Stimulated activated naive B cell treated with anti-CD40 and anti-IgM and Interleukin-4, amounts not matched to agents 10 μg/mL and 1 μg/mL and 100 μg/mL, for 72 hours (primary cell): ENCODE data around the gene BAZ1B.
"Not testable (repeated sequence)": the region's sequence is repeated elsewhere in the genome, so short reads cannot be mapped to it uniquely, and the experiment has no call there.

Experiments
- ATAC-seq, 2 donors: fragments of 150-1000 bp; cut with Tn5 transposase; replicated peaks; 2 replicates each; pipeline ENCODE4 v1.10.0; 2021; ENCODE audit warnings: moderate library complexity in 1 of 2
- DNase-seq: peaks from one replicate; pipeline ENCODE4 v3.0.0; 2021
- H3K27ac Mint-ChIP-seq: one replicate; pipeline ENCODE4 v1.8.0; 2022; ENCODE audit warnings: mild to moderate bottlenecking, mixed read lengths
- H3K27me3 Mint-ChIP-seq, 2 donors: one replicate each; pipeline ENCODE4 v1.8.0; 2022; ENCODE audit warnings: mixed read lengths in 2 of 2
- H3K36me3 Mint-ChIP-seq, 2 donors: one replicate each; pipeline ENCODE4 v1.8.0; 2022; ENCODE audit warnings: mixed read lengths in 2 of 2, mild to moderate bottlenecking in 1 of 2
- H3K4me1 Mint-ChIP-seq, 2 donors: one replicate each; pipeline ENCODE4 v1.8.0; 2022; ENCODE audit warnings: mixed read lengths in 2 of 2, mild to moderate bottlenecking in 1 of 2
- H3K4me3 Mint-ChIP-seq, 2 donors: one replicate each; pipeline ENCODE4 v1.8.0; 2022; ENCODE audit warnings: mild to moderate bottlenecking in 2 of 2, mixed read lengths in 2 of 2, moderate library complexity in 1 of 2
- H3K9me3 Mint-ChIP-seq, 2 donors: one replicate each; pipeline ENCODE4 v1.8.0; 2022; ENCODE audit warnings: mixed read lengths in 2 of 2, mild to moderate bottlenecking in 1 of 2

BAZ1B gene

GRCh38 chr7:73427902-73428787, 93.9 kb downstream of the BAZ1B start:
- H3K36me3 Mint-ChIP-seq, result peaks cover 0 to 1% of the 10 kb centered on the region in 2 donors
- no peak overlapping the region for H3K4me3 Mint-ChIP-seq
- peaks cover 12 to 24% of the 10 kb centered on the region in 2 donors for H3K27me3 Mint-ChIP-seq
- peaks cover 4 to 16% of the 10 kb centered on the region in 2 donors for H3K4me1 Mint-ChIP-seq
- H3K27ac Mint-ChIP-seq, result no peak overlapping the region
- ATAC-seq, result no peak
- H3K9me3 Mint-ChIP-seq, result no peaks in the 10 kb centered on the region
- no peak for DNase-seq

GRCh38 chr7:73426016-73426415, 96.1 kb downstream of the BAZ1B start:
- DNase-seq, result no peak
- Mint-ChIP-seq H3K36me3 (peaks cover 0 to 1% of the 10 kb centered on the region in 2 donors), H3K4me1 (peaks cover 4 to 10% of the 10 kb centered on the region in 2 donors), H3K9me3 (no peaks in the 10 kb centered on the region), H3K27ac (no peak overlapping the region), H3K4me3 (no peak overlapping the region), H3K27me3 (peaks cover 7 to 20% of the 10 kb centered on the region in 2 donors)
- no peak for ATAC-seq

GRCh38 chr7:73425356-73425983, 96.6 kb downstream of the BAZ1B start:
- Mint-ChIP-seq H3K27me3 (peaks cover 7 to 20% of the 10 kb centered on the region in 2 donors), H3K9me3 (no peaks in the 10 kb centered on the region), H3K4me3 (no peak overlapping the region), H3K36me3 (peaks cover 0 to 1% of the 10 kb centered on the region in 2 donors), H3K27ac (no peak overlapping the region), H3K4me1 (peaks cover 4 to 10% of the 10 kb centered on the region in 2 donors)
- DNase-seq (no peak), ATAC-seq (no peak)

GRCh38 chr7:73424489-73424885, 97.6 kb downstream of the BAZ1B start:
- no peaks in the 10 kb centered on the region for H3K9me3 Mint-ChIP-seq
- H3K27ac Mint-ChIP-seq, result no peak overlapping the region
- peaks cover 7 to 20% of the 10 kb centered on the region in 2 donors for H3K27me3 Mint-ChIP-seq
- DNase-seq, result no peak
- H3K4me3 Mint-ChIP-seq, result peak overlapping the region in 1 of 2 donors; percentile 43
- peaks cover 0 to 1% of the 10 kb centered on the region in 2 donors for H3K36me3 Mint-ChIP-seq
- no peak for ATAC-seq
- H3K4me1 Mint-ChIP-seq, result peaks cover 4 to 17% of the 10 kb centered on the region in 2 donors

GRCh38 chr7:73423519-73424488, 98.3 kb downstream of the BAZ1B start:
- peak; percentile 86 to 87 for ATAC-seq
- Mint-ChIP-seq H3K4me1 (peaks cover 4 to 17% of the 10 kb centered on the region in 2 donors), H3K4me3 (peak overlapping the region; percentile 59 to 63), H3K36me3 (peaks cover 0 to 1% of the 10 kb centered on the region in 2 donors), H3K9me3 (no peaks in the 10 kb centered on the region), H3K27me3 (peaks cover 7 to 20% of the 10 kb centered on the region in 2 donors), H3K27ac (peak overlapping the region; percentile 81)
- DNase-seq, result peak; percentile 53

- not testable (repeated sequence) for H3K9me3 Mint-ChIP-seq, H3K36me3 Mint-ChIP-seq, H3K27ac Mint-ChIP-seq, ATAC-seq, H3K4me3 Mint-ChIP-seq, DNase-seq
- Mint-ChIP-seq H3K27me3 (peaks cover 7 to 20% of the 10 kb centered on the region in 2 donors), H3K4me1 (peaks cover 6 to 17% of the 10 kb centered on the region in 2 donors)
Measured at GRCh38 chr7:73420610-73421009, 101.5 kb downstream of the BAZ1B start.

GRCh38 chr7:73420016-73420415, 102.1 kb downstream of the BAZ1B start:
- H3K4me3 Mint-ChIP-seq, H3K36me3 Mint-ChIP-seq, ATAC-seq, H3K9me3 Mint-ChIP-seq, DNase-seq: not testable (repeated sequence)
- Mint-ChIP-seq H3K4me1 (peaks cover 6 to 17% of the 10 kb centered on the region in 2 donors), H3K27ac (peak overlapping the region; percentile 39), H3K27me3 (peaks cover 4 to 15% of the 10 kb centered on the region in 2 donors)

- H3K9me3 Mint-ChIP-seq, result peaks cover 0 to 1% of the 10 kb centered on the region in 2 donors
- peaks cover 3 to 8% of the 10 kb centered on the region in 2 donors for H3K4me1 Mint-ChIP-seq
- DNase-seq, result no peak
- no peak for ATAC-seq
- peaks cover 0 to 3% of the 10 kb centered on the region in 2 donors for H3K27me3 Mint-ChIP-seq
- no peak overlapping the region for H3K27ac Mint-ChIP-seq
- H3K36me3 Mint-ChIP-seq, result peaks cover 0 to 1% of the 10 kb centered on the region in 2 donors
- no peak overlapping the region for H3K4me3 Mint-ChIP-seq
Measured at GRCh38 chr7:73418113-73418703, 103.9 kb downstream of the BAZ1B start.

- not testable (repeated sequence) for ATAC-seq
Measured at GRCh38 chr7:73410541-73411131, 111.5 kb downstream of the BAZ1B start.

GRCh38 chr7:73404860-73405259, 117.2 kb downstream of the BAZ1B start:
- not testable (repeated sequence) for H3K36me3 Mint-ChIP-seq, ATAC-seq

More at GRCh38 chr7:73410541-73411131, 111.5 kb downstream of the BAZ1B start:
- H3K27ac Mint-ChIP-seq, H3K27me3 Mint-ChIP-seq, H3K4me3 Mint-ChIP-seq, H3K36me3 Mint-ChIP-seq, H3K9me3 Mint-ChIP-seq, H3K4me1 Mint-ChIP-seq, DNase-seq: not testable (repeated sequence)

GRCh38 chr7:73399185-73400050, 122.7 kb downstream of the BAZ1B start:
- DNase-seq (peak; percentile 79), ATAC-seq (peak; percentile 90)
- Mint-ChIP-seq H3K27me3 (peaks cover 16 to 21% of the 10 kb centered on the region in 2 donors), H3K27ac (peak overlapping the region; percentile 6), H3K4me3 (peak overlapping the region; percentile 66 to 67)
- not testable (repeated sequence) for H3K9me3 Mint-ChIP-seq, H3K36me3 Mint-ChIP-seq, H3K4me1 Mint-ChIP-seq

More at GRCh38 chr7:73404860-73405259, 117.2 kb downstream of the BAZ1B start:
- not testable (repeated sequence) for H3K27ac Mint-ChIP-seq, H3K9me3 Mint-ChIP-seq, DNase-seq, H3K4me3 Mint-ChIP-seq, H3K27me3 Mint-ChIP-seq, H3K4me1 Mint-ChIP-seq

GRCh38 chr7:73397521-73398281, 124.4 kb downstream of the BAZ1B start:
- Mint-ChIP-seq H3K36me3 (no peaks in the 10 kb centered on the region), H3K9me3 (no peaks in the 10 kb centered on the region), H3K27me3 (peaks cover 21 to 26% of the 10 kb centered on the region in 2 donors), H3K4me3 (no peak overlapping the region), H3K27ac (peak overlapping the region; percentile 56), H3K4me1 (peaks cover 0 to 3% of the 10 kb centered on the region in 2 donors)
- DNase-seq (no peak), ATAC-seq (no peak)
